ENCODE data around the gene FBXO24. TPM values are rescaled to one million over a fixed set of nuclear protein-coding genes. Genes with fewer than 3 reads are reported as not detected.

Gene FBXO24
- total and polyA plus RNA-seq, 2 of the 8 experiments (the other 6 are each of a cell fraction or from before 2014, with no cell fraction given), result 0.35 to 0.57 TPM

GRCh38 chr7:100570954-100571828 lies 14.9 kb upstream of the FBXO24 start:
- Histone ChIP-seq H3K18ac (ENCODE audit: extremely low read depth, low read length) (peak overlapping the region; percentile 62), H3K23me2 (ENCODE audit: low read depth, low read length) (peaks cover 8% of the 10 kb centered on the region; the same call in 1 of the 2 replicates), H4K91ac (replicated peaks; ENCODE audit: insufficient read length, low read length) (peak overlapping the region; percentile 5), H3K36me3 (ENCODE audit: control insufficient read depth in 2 of 4, insufficient read depth in 4 of 4, low read length in 3 of 4) (peaks cover 0 to 14% (median 4%) of the 10 kb centered on the region in 4 experiments; a peak in 5 of 8 replicates), H2BK20ac (ENCODE audit: low read length) (0 out of 2 replicates have a peak overlapping the region, but pooled peaks have one; percentile 3), H2BK15ac (ENCODE audit: low read length) (no peak overlapping the region), H3K4ac (replicated peaks; ENCODE audit: insufficient read length, low read depth, low read length) (no peak overlapping the region), H3K27ac (ENCODE audit: low read depth, low read length) (no peak overlapping the region), H2AK5ac (ENCODE audit: low read depth, low read length) (no peak overlapping the region), H3K4me2 (ENCODE audit: insufficient read depth in 1 of 2, low read depth in 2 of 2, low read length in 2 of 2) (peak overlapping the region; percentile 74 to 96), H3K9ac (replicated peaks in 1 of 4; ENCODE audit: extremely low read depth in 1 of 4, low read depth in 3 of 4, low read length in 3 of 4) (no peak overlapping the region), H3K14ac (ENCODE audit: insufficient read length) (no peak overlapping the region), H2BK5ac (ENCODE audit: low read depth, low read length) (peak overlapping the region; percentile 27; the same call in 1 of the 2 replicates), H3K79me2 (ENCODE audit: control insufficient read depth in 1 of 2, insufficient read depth in 2 of 2, low read length in 2 of 2) (no peaks in the 10 kb centered on the region), H2BK120ac (replicated peaks; ENCODE audit: low read depth, low read length) (no peak overlapping the region), H3K4me1 (replicated peaks in 1 of 4; ENCODE audit: control insufficient read depth in 3 of 4, insufficient read depth in 4 of 4, low read length in 3 of 4) (peaks cover 0 to 41% (median 27%) of the 10 kb centered on the region in 4 experiments; a peak in 6 of 7 replicates), H4K8ac (ENCODE audit: extremely low read depth, insufficient read depth, low read length) (peak overlapping the region; percentile 22; the same call in 1 of the 2 replicates), H4K20me1 (replicated peaks in 1 of 2; ENCODE audit: control insufficient read depth in 1 of 2, insufficient read depth in 2 of 2, low read length in 2 of 2) (peaks cover 0 to 6% of the 10 kb centered on the region in 2 experiments), H2BK12ac (ENCODE audit: low read depth, low read length) (peak overlapping the region; percentile 92; the same call in 1 of the 2 replicates), H2AFZ (ENCODE audit: low read length) (no peak overlapping the region), H3K23ac (ENCODE audit: insufficient read length) (no peak overlapping the region), H3K79me1 (ENCODE audit: low read depth, low read length) (peaks cover 4% of the 10 kb centered on the region; the same call in 1 of the 2 replicates), H3K27me3 (replicated peaks in 1 of 4; ENCODE audit: control insufficient read depth in 3 of 4, extremely low read depth in 1 of 4, insufficient read depth in 3 of 4, low read length in 3 of 4) (peaks cover 0 to 4% (median under 1%) of the 10 kb centered on the region in 4 experiments; a peak in 1 of 7 replicates), H3K56ac (replicated peaks; ENCODE audit: insufficient read length, low read depth, low read length) (no peak overlapping the region), H4K5ac (ENCODE audit: insufficient read length, low read depth, low read length) (no peak overlapping the region), H3K9me3 (ENCODE audit: insufficient read depth in 2 of 2, low read depth in 1 of 2, low read length in 1 of 2) (no peaks in the 10 kb centered on the region), H3K4me3 (ENCODE audit: extremely low read depth in 1 of 4, insufficient read depth in 2 of 4, low read depth in 3 of 4, low read length in 4 of 4) (peak overlapping the region in 1 of 4 experiments; percentile 26; a peak in 1 of 8 replicates)
- FAIRE-seq, result no peak
- ChIA-PET POLR2A (ENCODE audit: partially characterized antibody) (interaction anchor here (0.7 to 4.8 kb wide), 15 partner anchors 13 to 143 kb away, joined by 3 to 83 read pairs (median 5); partner anchors contain the start of genes AGFG2, FBXO24, LRCH4 and PCOLCE), CTCF (ENCODE audit: partially characterized antibody) (interaction anchor here (0.7 to 4.8 kb wide), 17 partner anchors 8 to 122 kb away, joined by 3 to 53 read pairs (median 4); partner anchors contain the start of genes FBXO24 and LRCH4)
- 69% methylated on average over 25 of the region's 26 CpGs; no CpG with 5 or more reads in 1 of the 2 experiments for WGBS, 2 experiments (ENCODE audit: extremely low coverage in 1 of 2, insufficient coverage in 1 of 2, insufficient read length in 1 of 2, insufficient replicate concordance in 2 of 2, low coverage in 1 of 2, low lambda C conversion rate in 2 of 2, missing lambda C conversion rate in 1 of 2)
- DNase-seq (ENCODE audit: low read depth in 1 of 2, low spot score in 2 of 2), result peak in 1 of 2 experiments; percentile 61
- TF ChIP-seq CEBPB (IDR thresholded peaks at IDR 0.05; ENCODE audit: low read depth, low read length) (no peak), SP1 (IDR thresholded peaks at IDR 0.05; ENCODE audit: low read depth, low read length) (no peak), CBX8 (IDR thresholded peaks at IDR 0.05; ENCODE audit: borderline replicate concordance, low read depth, low read length) (no peak), TCF12 (IDR thresholded peaks at IDR 0.05; ENCODE audit: low read depth, low read length) (no peak), POLR2AphosphoS5 (IDR thresholded peaks at IDR 0.05; ENCODE audit: low read depth, low read length) (0 out of 2 replicates have a peak, but pooled peaks have one; percentile 41), CHD1 (IDR thresholded peaks at IDR 0.05; ENCODE audit: low read depth, low read length) (no peak), CREB1 (IDR thresholded peaks at IDR 0.05) (0 out of 2 replicates have a peak, but pooled peaks have one; percentile 18), TBP (IDR thresholded peaks at IDR 0.05; ENCODE audit: low read depth, low read length) (no peak), POLR2A (IDR thresholded peaks at IDR 0.05; ENCODE audit: control extremely low read depth in 1 of 2, low read depth in 2 of 2, low read length in 2 of 2) (peak in 1 of 2 experiments; percentile 35; a peak in 1 of 3 replicates), ASH2L (IDR thresholded peaks at IDR 0.05; ENCODE audit: low read length) (no peak), EP300 (IDR thresholded peaks at IDR 0.05; ENCODE audit: borderline replicate concordance in 1 of 2, low read depth in 2 of 2, low read length in 2 of 2) (no peak)
- TF ChIP-seq, protein P1, sequence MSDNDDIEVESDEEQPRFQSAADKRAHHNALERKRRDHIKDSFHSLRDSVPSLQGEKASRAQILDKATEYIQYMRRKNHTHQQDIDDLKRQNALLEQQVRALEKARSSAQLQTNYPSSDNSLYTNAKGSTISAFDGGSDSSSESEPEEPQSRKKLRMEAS (IDR thresholded peaks at IDR 0.05), result no peak

All from H1 (cell line).